Activated CD8-positive, alpha-beta T cell treated with anti-CD3 and anti-CD28 coated beads for 36 hours (primary cell): Measurements from ENCODE around the gene RAB8B. TPM values are rescaled to one million over a fixed set of nuclear protein-coding genes. Genes with fewer than 3 reads are reported as not detected.
"Not testable (repeated sequence)": the region's sequence is repeated elsewhere in the genome, so short reads cannot be mapped to it uniquely, and the experiment has no call there.

ENCODE experiments used
- ATAC-seq: fragments of 200-7000 bp; cut with Tn5 transposase; one replicate; pipeline ENCODE4 v1.10.0; 2021; ENCODE audit warnings: mild to moderate bottlenecking, moderate library complexity
- CTCF ChIA-PET: fragments of 350-600 bp; sonication (Branson Sonifier 250); formaldehyde crosslinking; loops from one replicate; lab custom pipeline; 2021; ENCODE audit warnings: antibody characterized with exemption; lab: Charles Lee
- POLR2A ChIA-PET: fragments of 350-600 bp; sonication (Branson Sonifier 250); formaldehyde crosslinking; loops from one replicate; lab custom pipeline; 2021; ENCODE audit warnings: antibody characterized with exemption; lab: Charles Lee
- DNase-seq: peaks from one replicate; pipeline ENCODE4 v3.0.0-alpha.2; 2020
- H3K27ac Mint-ChIP-seq: one replicate; pipeline ENCODE4 v1.8.0; 2021; ENCODE audit warnings: mild to moderate bottlenecking, mixed read lengths
- H3K27me3 Mint-ChIP-seq: one replicate; pipeline ENCODE4 v1.8.0; 2021; ENCODE audit warnings: mixed read lengths
- H3K36me3 Mint-ChIP-seq: one replicate; pipeline ENCODE4 v1.8.0; 2021; ENCODE audit warnings: low read depth, mixed read lengths
- H3K4me1 Mint-ChIP-seq: one replicate; pipeline ENCODE4 v1.8.0; 2021; ENCODE audit warnings: low read depth, mixed read lengths
- H3K4me3 Mint-ChIP-seq: one replicate; pipeline ENCODE4 v1.8.0; 2021; ENCODE audit warnings: mild to moderate bottlenecking, moderate library complexity, mixed read lengths
- H3K9me3 Mint-ChIP-seq: one replicate; pipeline ENCODE4 v1.8.0; 2021; ENCODE audit warnings: mixed read lengths
- CTCF ChIP-seq: fragments of 200-600 bp; IDR thresholded peaks from one replicate; pipeline ENCODE4 v1.8.0; 2022; ENCODE audit warnings: antibody characterized with exemption, mild to moderate bottlenecking
- intact Hi-C: fragments of 100-400 bp; cut with micrococcal nuclease; formaldehyde crosslinking; loops from one replicate; pipeline ENCODE4 v1.10.0; 2022
- total RNA-seq, 2 experiments: library from RNA; stranded (reverse); gene quantifications; one replicate each; pipeline ENCODE4 v1.2.3, GENCODE V29; 2021

The RAB8B gene
- total RNA-seq, 2 experiments from 2014 or later: 252 to 261 TPM

GRCh38 chr15:63206079-63206478 is 16.7 kb downstream of the RAB8B start:
- CTCF ChIA-PET: no interaction called here

DNA sequence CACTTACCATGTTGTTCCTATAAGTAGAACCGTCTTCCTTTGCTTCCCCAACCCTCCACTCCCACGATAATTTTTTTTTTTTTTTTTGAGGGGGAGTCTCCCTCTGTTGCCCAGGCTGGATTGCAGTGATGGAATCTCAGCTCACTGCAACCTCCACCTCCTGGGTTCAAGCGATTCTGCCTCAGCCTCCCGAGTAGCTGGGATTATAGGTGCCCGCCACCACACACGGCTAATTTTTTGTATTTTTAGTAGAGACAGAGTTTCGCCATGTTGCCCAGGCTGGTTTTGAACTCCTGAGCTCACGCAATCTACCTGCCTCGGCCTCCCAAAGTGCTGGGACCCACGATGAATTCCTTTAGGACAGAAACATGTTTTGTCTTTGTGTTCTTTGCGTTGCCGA is 19.4 kb downstream of the RAB8B start:
- Mint-ChIP-seq H3K27ac (peak overlapping the region; percentile 86), H3K4me1 (peaks cover 90% of the 10 kb centered on the region), H3K4me3 (peak overlapping the region; percentile 22), H3K36me3 (peaks cover 61% of the 10 kb centered on the region)
- DNase-seq, CTCF ChIA-PET, ATAC-seq, intact Hi-C loops, POLR2A ChIA-PET, H3K9me3 Mint-ChIP-seq, H3K27me3 Mint-ChIP-seq: not testable (repeated sequence)

More at GRCh38 chr15:63206079-63206478, 16.7 kb downstream of the RAB8B start:
- Mint-ChIP-seq H3K27me3 (no peaks in the 10 kb centered on the region), H3K4me3 (no peak overlapping the region), H3K9me3 (no peaks in the 10 kb centered on the region), H3K27ac (peak overlapping the region; percentile 65), H3K36me3 (peaks cover 75% of the 10 kb centered on the region), H3K4me1 (peaks cover 89% of the 10 kb centered on the region)
- POLR2A ChIA-PET: interaction anchor here (1.0 to 1.1 kb wide), 2 partner anchors 11 to 12 kb away, joined by 4 read pairs; no protein-coding TSS in a partner anchor
- ATAC-seq (no peak), DNase-seq (no peak)
- intact Hi-C loops: no loop called here
- no peak for TF ChIP-seq CTCF

DNA sequence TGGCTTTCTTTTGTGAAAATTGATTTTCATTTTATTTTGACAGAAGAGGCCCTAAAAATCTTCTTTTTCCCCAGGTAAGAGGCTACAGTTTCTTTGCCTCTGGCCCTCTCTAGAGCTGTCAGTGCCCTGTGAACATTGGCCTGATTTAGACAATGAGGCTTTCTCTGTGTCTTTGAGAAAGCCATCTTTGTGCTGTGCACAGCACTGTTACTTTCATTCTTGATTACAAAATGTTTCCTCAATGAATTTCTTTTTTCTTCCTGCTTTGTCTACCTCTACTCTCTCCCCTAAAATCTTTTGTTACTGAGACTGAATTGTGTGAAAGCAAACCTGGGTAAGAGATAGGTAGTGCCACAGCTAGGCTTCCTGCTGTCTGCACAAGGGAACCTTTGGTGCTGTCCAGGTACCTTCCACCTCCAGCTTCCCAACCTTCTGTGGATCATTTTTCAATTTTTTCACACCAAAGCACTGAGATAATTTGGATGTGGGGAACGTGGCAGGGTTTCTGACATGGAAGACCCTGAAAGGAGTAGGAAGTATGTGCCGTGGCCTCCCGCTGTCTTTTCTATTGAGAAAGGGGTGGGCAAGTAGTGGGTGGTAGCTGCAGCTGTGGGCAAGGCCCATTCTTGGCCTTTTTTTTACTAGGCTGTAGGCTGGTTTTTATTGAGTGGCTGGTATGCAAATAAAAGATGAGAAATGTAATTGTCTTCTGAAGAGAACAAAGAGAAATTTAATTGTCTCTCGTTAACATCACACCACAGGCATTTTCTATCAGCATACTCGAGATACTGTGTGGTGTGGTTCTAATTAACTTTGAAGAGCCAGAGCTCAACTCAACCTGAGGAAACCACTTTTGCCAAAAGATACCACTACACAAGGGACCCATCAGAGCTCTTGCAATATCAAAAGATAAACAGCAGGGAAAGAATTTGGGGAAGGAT is 21.0 kb downstream of the RAB8B start:
- no peaks in the 10 kb centered on the region for H3K27me3 Mint-ChIP-seq
- H3K36me3 Mint-ChIP-seq: peaks cover 65% of the 10 kb centered on the region
- peak overlapping the region; percentile 99 for H3K27ac Mint-ChIP-seq
- TF ChIP-seq CTCF: no peak
- H3K9me3 Mint-ChIP-seq: no peaks in the 10 kb centered on the region
- intact Hi-C loops: loop anchor here (10.0 kb wide), 1 partner anchor 56 kb away; the partner anchor contains the start of gene RPS27L
- ATAC-seq: peak; percentile 26
- peaks cover 93% of the 10 kb centered on the region for H3K4me1 Mint-ChIP-seq
- ChIA-PET POLR2A (interaction anchor here (0.9 to 2.3 kb wide), 7 partner anchors 8 to 53 kb away, joined by 4 to 27 read pairs (median 4); partner anchors contain the start of gene RPS27L), CTCF (interaction anchor here (0.7 to 1.9 kb wide), 10 partner anchors 9 to 162 kb away, joined by 3 to 24 read pairs (median 4); no protein-coding TSS in a partner anchor)
- H3K4me3 Mint-ChIP-seq: peak overlapping the region; percentile 67
- peak; percentile 51 for DNase-seq

- DNase-seq (no peak), ATAC-seq (no peak)
- peak overlapping the region; percentile 67 for H3K4me3 Mint-ChIP-seq
- peaks cover 89% of the 10 kb centered on the region for H3K4me1 Mint-ChIP-seq
- H3K27ac Mint-ChIP-seq: peak overlapping the region; percentile 99
- ChIA-PET POLR2A (interaction anchor here (0.9 to 2.3 kb wide), 5 partner anchors 9 to 34 kb away, joined by 4 to 27 read pairs (median 5); no protein-coding TSS in a partner anchor), CTCF (interaction anchor here (0.9 to 1.9 kb wide), 9 partner anchors 10 to 163 kb away, joined by 3 to 24 read pairs (median 4); no protein-coding TSS in a partner anchor)
- H3K27me3 Mint-ChIP-seq: no peaks in the 10 kb centered on the region
- peaks cover 60% of the 10 kb centered on the region for H3K36me3 Mint-ChIP-seq
- no peak for TF ChIP-seq CTCF
- no peaks in the 10 kb centered on the region for H3K9me3 Mint-ChIP-seq
- intact Hi-C loops: loop anchor here (10.0 kb wide), 1 partner anchor 56 kb away; the partner anchor contains the start of gene RPS27L
Observed at GRCh38 chr15:63211092-63211490, 21.7 kb downstream of the RAB8B start.

DNA sequence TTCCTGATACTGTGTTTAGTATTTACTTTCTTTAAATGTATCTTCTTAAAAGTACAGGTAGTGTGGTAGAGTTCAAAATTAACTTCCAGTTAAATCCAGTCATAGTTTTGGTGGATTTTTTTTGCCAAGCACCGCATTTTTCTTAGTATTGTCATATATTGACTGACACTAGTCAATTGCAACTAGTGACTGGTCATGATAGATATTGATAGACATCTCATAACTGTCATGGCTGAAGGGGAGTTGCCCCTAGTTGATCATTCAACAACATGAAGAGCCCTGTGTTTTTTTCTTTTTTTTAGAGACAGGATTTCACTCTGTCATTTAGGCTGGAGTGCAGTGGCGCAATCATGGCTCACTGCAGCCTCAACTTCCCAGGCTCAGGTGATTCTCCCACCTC is 22.1 kb downstream of the RAB8B start:
- peaks cover 86% of the 10 kb centered on the region for H3K4me1 Mint-ChIP-seq
- ATAC-seq: peak; percentile 11
- TF ChIP-seq CTCF: no peak
- ChIA-PET POLR2A (interaction anchor here (0.6 to 2.3 kb wide), 5 partner anchors 9 to 33 kb away, joined by 3 to 27 read pairs (median 5); no protein-coding TSS in a partner anchor), CTCF (interaction anchor here (1.0 to 1.9 kb wide), 5 partner anchors 14 to 49 kb away, joined by 3 to 24 read pairs (median 4); no protein-coding TSS in a partner anchor)
- H3K27me3 Mint-ChIP-seq: no peaks in the 10 kb centered on the region
- intact Hi-C loops: loop anchor here (10.0 kb wide), 1 partner anchor 57 kb away; the partner anchor contains the start of gene RPS27L
- H3K36me3 Mint-ChIP-seq: peaks cover 56% of the 10 kb centered on the region
- peak overlapping the region; percentile 67 for H3K4me3 Mint-ChIP-seq
- H3K27ac Mint-ChIP-seq: peak overlapping the region; percentile 99
- DNase-seq: no peak
- no peaks in the 10 kb centered on the region for H3K9me3 Mint-ChIP-seq
